Muscle layer of duodenum (tissue), 2 donors: Measurements from ENCODE around the gene OR56A1.

ENCODE experiments used
- H3K27ac ChIP-seq: one replicate; pipeline ENCODE4 v1.7.0; 2013; ENCODE audit warnings: mild to moderate bottlenecking, low read length
- H3K27me3 ChIP-seq: one replicate; pipeline ENCODE4 v1.7.0; 2013; ENCODE audit warnings: low read depth, mild to moderate bottlenecking, control low read depth, low read length
- H3K36me3 ChIP-seq, 2 donors: one replicate each; pipeline ENCODE4 v1.7.0; 2013; ENCODE audit warnings: low read length in 2 of 2, control low read depth in 1 of 2, mild to moderate bottlenecking in 1 of 2; ENCODE audit not compliant: insufficient read depth in 2 of 2, control insufficient read depth in 1 of 2
- H3K4me1 ChIP-seq, 2 donors: one replicate each; pipeline ENCODE4 v1.7.0; 2013; ENCODE audit warnings: low read length in 2 of 2, mild to moderate bottlenecking in 2 of 2, control low read depth in 1 of 2, moderate library complexity in 1 of 2; ENCODE audit not compliant: insufficient read depth in 2 of 2, control insufficient read depth in 1 of 2
- H3K4me3 ChIP-seq, 2 donors: one replicate each; pipeline ENCODE4 v1.7.0; 2013; ENCODE audit warnings: low read length in 2 of 2, low read depth in 1 of 2, mild to moderate bottlenecking in 1 of 2
- H3K9me3 ChIP-seq, 2 donors: one replicate each; pipeline ENCODE4 v1.7.0; 2013; ENCODE audit warnings: low read length in 2 of 2, control low read depth in 1 of 2, mild to moderate bottlenecking in 1 of 2; ENCODE audit not compliant: control insufficient read depth in 1 of 2
- donor health status: healthy.

Gene OR56A1

DNA sequence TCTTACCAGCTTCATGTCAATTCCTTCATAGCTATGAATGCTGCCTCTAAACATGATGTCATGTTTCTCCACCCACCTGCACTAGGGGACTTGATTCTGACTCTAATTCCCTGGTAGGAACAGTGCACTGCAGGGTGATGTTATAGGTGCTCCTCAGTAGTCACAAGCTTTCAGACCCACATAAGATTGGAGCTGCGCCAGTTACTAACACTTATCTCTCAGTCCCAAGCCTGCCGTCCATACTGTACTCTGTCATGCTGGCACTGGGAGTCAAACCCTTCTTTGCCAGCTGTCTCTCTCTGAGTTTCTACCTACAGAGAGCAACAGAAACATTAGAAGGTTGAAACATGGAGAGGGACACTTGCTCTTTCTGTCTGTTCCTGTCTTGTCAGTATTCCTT, 5.5 kb downstream of the OR56A1 start:
- no peaks in the 10 kb centered on the region for H3K27me3 ChIP-seq
- H3K4me3 ChIP-seq, result no peak overlapping the region
- H3K4me1 ChIP-seq, result no peaks in the 10 kb centered on the region
- H3K27ac ChIP-seq, result no peak overlapping the region
- H3K36me3 ChIP-seq, result no peaks in the 10 kb centered on the region
- no peaks in the 10 kb centered on the region for H3K9me3 ChIP-seq

GRCh38 chr11:6022956-6023355, 7.6 kb downstream of the OR56A1 start:
- no peak overlapping the region for H3K27ac ChIP-seq
- H3K36me3 ChIP-seq, result no peaks in the 10 kb centered on the region
- H3K4me3 ChIP-seq, result no peak overlapping the region
- no peaks in the 10 kb centered on the region for H3K4me1 ChIP-seq
- no peaks in the 10 kb centered on the region for H3K9me3 ChIP-seq
- H3K27me3 ChIP-seq, result no peaks in the 10 kb centered on the region

GRCh38 chr11:6013042-6013441, 17.5 kb downstream of the OR56A1 start:
- no peak overlapping the region for H3K27ac ChIP-seq
- peaks cover 0 to 3% of the 10 kb centered on the region in 2 donors for H3K9me3 ChIP-seq
- no peaks in the 10 kb centered on the region for H3K27me3 ChIP-seq
- H3K4me1 ChIP-seq, result no peaks in the 10 kb centered on the region
- H3K4me3 ChIP-seq, result no peak overlapping the region
- no peaks in the 10 kb centered on the region for H3K36me3 ChIP-seq

DNA sequence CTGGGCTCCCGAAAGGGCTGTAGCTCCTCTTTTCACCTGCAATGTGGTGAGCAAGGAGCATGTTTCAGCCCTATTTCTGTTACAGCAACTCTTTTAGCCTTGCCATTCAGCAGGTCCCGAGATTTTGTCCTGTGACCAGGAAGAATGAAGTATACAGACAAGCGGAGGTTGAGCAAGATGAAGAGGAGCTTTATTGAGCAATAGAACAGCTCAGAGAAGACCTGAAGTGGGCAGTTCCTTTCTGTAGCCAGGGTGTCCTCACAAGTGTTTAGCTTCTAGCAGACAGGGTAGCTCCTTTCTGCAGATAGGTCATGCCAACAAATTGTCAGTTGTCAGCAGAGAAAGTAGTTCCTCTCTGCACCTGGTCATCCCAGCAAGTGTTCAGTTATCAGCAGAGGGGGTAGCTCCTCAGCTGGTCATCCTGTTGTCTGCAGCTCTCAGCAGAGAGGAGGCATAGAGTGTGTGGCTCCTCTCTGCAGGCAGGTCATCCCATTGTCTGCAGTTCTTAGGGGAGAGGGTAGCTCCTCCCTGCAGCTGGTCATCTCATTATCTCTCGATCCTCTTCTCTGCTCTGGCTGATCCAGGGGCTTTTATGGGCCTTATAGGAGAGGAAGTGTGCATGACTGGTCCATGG, 18.4 kb downstream of the OR56A1 start:
- no peak overlapping the region for H3K27ac ChIP-seq
- no peaks in the 10 kb centered on the region for H3K27me3 ChIP-seq
- no peak overlapping the region for H3K4me3 ChIP-seq
- peaks cover 0 to 3% of the 10 kb centered on the region in 2 donors for H3K9me3 ChIP-seq
- H3K36me3 ChIP-seq, result no peaks in the 10 kb centered on the region
- H3K4me1 ChIP-seq, result no peaks in the 10 kb centered on the region

- Histone ChIP-seq H3K4me1 (no peaks in the 10 kb centered on the region), H3K27ac (no peak within 1 kb of the TSS), H3K4me3 (no peak within 1 kb of the TSS), H3K36me3 (no peaks in the 10 kb centered on the region), H3K27me3 (no peaks in the 10 kb centered on the region), H3K9me3 (no peaks in the 10 kb centered on the region)
These were observed 23.7 kb downstream of the OR56A1 start, which contains the start of gene OR56A4 for GRCh38 chr11:6006846-6007245. Gene OR56A4 (minus strand): TSS chr11:6006946. CDS start chr11:6002992, 3,954 bp downstream.

- Histone ChIP-seq H3K4me3 (no peak overlapping the region), H3K4me1 (no peaks in the 10 kb centered on the region), H3K36me3 (no peaks in the 10 kb centered on the region), H3K27ac (no peak overlapping the region), H3K9me3 (no peaks in the 10 kb centered on the region), H3K27me3 (no peaks in the 10 kb centered on the region)
These were observed 24.2 kb downstream of the OR56A1 start for GRCh38 chr11:6006395-6006794.

- Histone ChIP-seq H3K4me1 (no peaks in the 10 kb centered on the region), H3K9me3 (no peaks in the 10 kb centered on the region), H3K27ac (no peak overlapping the region), H3K36me3 (no peaks in the 10 kb centered on the region), H3K27me3 (no peaks in the 10 kb centered on the region), H3K4me3 (no peak overlapping the region)
These were observed 28.3 kb downstream of the OR56A1 start for GRCh38 chr11:6002202-6002699.

DNA sequence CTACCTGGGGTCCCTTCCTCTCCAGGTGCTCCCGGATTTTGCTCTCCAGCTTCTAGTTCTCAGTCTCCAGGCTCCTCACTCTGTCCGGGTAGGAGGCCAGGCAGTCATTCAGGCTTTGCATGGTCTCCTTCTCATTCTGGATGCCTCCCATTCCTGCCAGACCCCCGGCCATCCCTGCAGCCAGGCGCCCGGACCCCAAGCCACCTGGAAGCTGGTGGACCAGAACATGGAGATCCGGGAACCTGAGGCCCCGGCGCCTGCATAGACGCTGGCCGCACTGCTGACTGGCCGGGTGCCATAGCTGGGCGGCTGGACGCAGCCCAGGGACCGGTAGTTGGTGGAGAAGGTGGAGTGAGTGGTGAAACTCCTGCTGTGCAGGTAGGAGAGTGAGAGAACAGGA, 35.8 kb downstream of the OR56A1 start:
- Histone ChIP-seq H3K27me3 (no peaks in the 10 kb centered on the region), H3K9me3 (no peaks in the 10 kb centered on the region), H3K27ac (no peak overlapping the region), H3K4me1 (no peaks in the 10 kb centered on the region), H3K4me3 (no peak overlapping the region), H3K36me3 (no peaks in the 10 kb centered on the region)

DNA sequence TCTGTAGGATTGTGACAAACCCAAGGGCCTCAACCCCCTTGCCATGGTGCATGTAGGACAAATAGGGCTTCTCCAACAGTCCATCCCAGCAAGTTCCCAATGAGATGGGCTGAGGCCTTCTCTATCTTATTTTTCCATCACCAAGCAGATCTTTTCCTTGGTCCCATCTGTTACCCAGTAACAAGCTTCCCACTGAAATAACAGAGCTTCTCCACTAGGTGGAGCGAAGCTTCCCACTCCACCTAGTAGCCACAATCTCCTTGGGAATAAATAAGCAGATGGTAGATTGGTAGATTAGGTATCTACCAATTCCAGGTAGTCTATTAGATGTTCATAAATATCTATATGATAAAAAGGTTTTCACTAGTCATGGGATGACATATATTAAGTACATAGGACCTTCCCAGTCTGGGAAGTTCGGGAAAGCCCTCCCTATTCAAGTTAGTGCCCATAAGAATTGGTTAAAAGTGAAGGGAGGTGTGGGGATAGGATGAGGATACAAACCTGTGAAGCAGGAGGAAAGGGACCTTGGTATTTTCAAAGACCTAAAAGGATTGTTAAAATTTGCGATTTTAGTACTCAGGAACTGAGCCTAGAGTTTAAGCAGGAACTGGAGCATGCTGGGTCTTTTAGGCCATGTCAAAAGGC, 37.8 kb downstream of the OR56A1 start:
- no peaks in the 10 kb centered on the region for H3K9me3 ChIP-seq
- no peaks in the 10 kb centered on the region for H3K27me3 ChIP-seq
- no peak overlapping the region for H3K4me3 ChIP-seq
- no peak overlapping the region for H3K27ac ChIP-seq
- H3K4me1 ChIP-seq, result no peaks in the 10 kb centered on the region
- no peaks in the 10 kb centered on the region for H3K36me3 ChIP-seq

- Histone ChIP-seq H3K9me3 (no peaks in the 10 kb centered on the region), H3K4me1 (no peaks in the 10 kb centered on the region), H3K27me3 (no peaks in the 10 kb centered on the region), H3K4me3 (no peak overlapping the region), H3K36me3 (no peaks in the 10 kb centered on the region), H3K27ac (no peak overlapping the region)
These were observed 38.4 kb downstream of the OR56A1 start for GRCh38 chr11:5992150-5992549.

DNA sequence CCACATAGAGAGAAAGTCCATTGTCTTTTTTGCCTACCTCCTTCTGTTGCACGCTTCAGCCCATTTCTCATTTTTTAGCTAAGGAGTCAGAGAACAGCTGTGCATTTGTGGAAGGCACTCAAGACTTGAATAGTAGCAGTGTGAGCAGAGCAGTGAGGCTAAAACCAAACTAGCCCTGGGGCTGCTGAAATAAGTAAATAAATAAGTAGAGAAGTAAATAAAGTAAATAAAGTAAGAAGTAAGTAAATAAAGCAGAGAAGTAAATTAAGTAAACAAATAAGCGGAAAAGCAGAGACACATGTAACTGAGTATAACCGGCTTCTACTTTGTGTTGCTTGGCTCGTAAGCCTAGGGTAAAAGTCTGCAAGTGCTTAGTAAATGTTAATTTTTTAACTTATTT, 41.4 kb downstream of the OR56A1 start:
- H3K27me3 ChIP-seq, result no peaks in the 10 kb centered on the region
- no peaks in the 10 kb centered on the region for H3K36me3 ChIP-seq
- no peaks in the 10 kb centered on the region for H3K4me1 ChIP-seq
- no peak overlapping the region for H3K4me3 ChIP-seq
- H3K27ac ChIP-seq, result no peak overlapping the region
- H3K9me3 ChIP-seq, result no peaks in the 10 kb centered on the region

DNA sequence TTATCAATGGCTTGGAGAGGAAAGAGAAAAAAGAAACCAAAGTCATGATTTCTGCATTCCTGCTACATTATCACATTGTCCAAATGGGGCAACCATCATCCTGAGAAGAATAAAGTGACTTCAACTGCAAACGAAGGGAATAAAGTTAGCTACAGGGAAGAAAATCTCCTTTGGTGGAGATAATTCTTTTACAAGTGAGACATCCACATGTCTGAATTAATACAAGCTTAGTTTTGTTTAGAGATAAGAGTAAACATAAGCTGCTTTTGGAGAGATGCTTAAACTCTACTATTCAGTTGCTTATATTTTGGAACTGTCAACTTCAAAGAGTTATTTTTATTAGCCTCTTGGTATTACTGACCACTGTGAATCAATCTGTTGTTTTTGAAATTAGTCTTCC, 43.7 kb downstream of the OR56A1 start, which contains the start of gene OR52L1:
OR52L1 (minus strand) TSS at position 101 of the 400 bp plus-strand sequence; CDS start at position 46, 55 bp downstream.
- H3K27ac ChIP-seq, result no peak within 1 kb of the TSS
- H3K9me3 ChIP-seq, result no peaks in the 10 kb centered on the region
- H3K4me3 ChIP-seq, result no peak within 1 kb of the TSS
- no peaks in the 10 kb centered on the region for H3K27me3 ChIP-seq
- H3K36me3 ChIP-seq, result no peaks in the 10 kb centered on the region
- H3K4me1 ChIP-seq, result no peaks in the 10 kb centered on the region
